AG09309 (cell line): ENCODE results near the gene GNE.
"Not testable (repeated sequence)": the region's sequence is repeated elsewhere in the genome, so short reads cannot be mapped to it uniquely, and the experiment has no call there.

Experiments
- DNase-seq: peaks from one replicate; pipeline ENCODE4 v3.0.0-alpha.2; 2010; ENCODE audit warnings: low read depth
- H3K4me3 ChIP-seq: 2 replicates; pipeline ENCODE4 v1.5.1; 2011; ENCODE audit warnings: mild to moderate bottlenecking, low read depth, low read length, moderate library complexity; ENCODE audit not compliant: control insufficient read depth
- TF ChIP-seq, protein P1 (sequence below): IDR thresholded peaks from 2 replicates; pipeline ENCODE4 v1.5.1; 2011; ENCODE audit warnings: mild to moderate bottlenecking, low read depth, low read length, inconsistent platforms; ENCODE audit not compliant: insufficient read depth, control insufficient read depth; ENCODE audit errors: missing control alignments

Gene GNE

DNA sequence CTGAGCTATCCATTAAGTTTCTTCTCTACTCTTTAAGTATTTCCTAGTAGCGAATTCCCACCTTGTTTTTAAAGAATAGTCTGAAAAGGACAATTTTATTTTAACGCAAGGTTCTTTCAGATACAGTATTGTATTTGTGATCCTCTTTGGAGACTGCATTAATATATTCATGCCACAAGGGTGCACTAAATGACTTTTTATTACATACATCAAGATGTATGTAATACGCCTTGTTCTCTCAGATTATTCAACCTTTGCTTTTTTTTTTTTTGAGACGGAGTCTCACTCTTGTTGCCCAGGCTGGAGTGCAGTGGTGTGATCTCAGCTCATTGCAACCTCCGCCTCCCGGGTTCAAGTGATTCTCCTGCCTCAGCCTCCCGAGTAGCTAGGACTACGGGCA, 10.2 kb downstream of the GNE start:
- H3K4me3 ChIP-seq, DNase-seq: not testable (repeated sequence)
- TF ChIP-seq, protein P1, sequence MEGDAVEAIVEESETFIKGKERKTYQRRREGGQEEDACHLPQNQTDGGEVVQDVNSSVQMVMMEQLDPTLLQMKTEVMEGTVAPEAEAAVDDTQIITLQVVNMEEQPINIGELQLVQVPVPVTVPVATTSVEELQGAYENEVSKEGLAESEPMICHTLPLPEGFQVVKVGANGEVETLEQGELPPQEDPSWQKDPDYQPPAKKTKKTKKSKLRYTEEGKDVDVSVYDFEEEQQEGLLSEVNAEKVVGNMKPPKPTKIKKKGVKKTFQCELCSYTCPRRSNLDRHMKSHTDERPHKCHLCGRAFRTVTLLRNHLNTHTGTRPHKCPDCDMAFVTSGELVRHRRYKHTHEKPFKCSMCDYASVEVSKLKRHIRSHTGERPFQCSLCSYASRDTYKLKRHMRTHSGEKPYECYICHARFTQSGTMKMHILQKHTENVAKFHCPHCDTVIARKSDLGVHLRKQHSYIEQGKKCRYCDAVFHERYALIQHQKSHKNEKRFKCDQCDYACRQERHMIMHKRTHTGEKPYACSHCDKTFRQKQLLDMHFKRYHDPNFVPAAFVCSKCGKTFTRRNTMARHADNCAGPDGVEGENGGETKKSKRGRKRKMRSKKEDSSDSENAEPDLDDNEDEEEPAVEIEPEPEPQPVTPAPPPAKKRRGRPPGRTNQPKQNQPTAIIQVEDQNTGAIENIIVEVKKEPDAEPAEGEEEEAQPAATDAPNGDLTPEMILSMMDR, result peak; percentile 8

DNA sequence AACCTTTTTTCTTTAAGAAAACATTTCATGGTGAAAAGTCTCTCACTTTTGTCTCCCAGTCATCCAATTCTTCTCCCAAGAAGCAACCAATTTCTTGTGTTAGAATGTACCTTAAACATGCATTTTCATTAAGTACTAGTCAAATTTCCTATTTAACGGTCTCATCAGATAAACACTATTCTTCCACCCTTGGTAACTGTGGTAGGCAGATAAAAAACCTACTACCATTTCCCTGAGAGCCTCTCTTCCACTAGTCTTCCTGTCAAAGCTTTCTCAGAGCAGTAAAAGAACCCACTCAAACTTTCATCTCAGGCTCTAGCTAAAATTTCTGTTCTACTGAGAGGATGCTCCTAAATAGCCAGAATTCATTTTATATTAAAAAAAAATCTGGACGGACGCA, 10.9 kb downstream of the GNE start:
- DNase-seq, result no peak
- TF ChIP-seq, protein P1, result no peak
- H3K4me3 ChIP-seq, result no peak overlapping the region

DNA sequence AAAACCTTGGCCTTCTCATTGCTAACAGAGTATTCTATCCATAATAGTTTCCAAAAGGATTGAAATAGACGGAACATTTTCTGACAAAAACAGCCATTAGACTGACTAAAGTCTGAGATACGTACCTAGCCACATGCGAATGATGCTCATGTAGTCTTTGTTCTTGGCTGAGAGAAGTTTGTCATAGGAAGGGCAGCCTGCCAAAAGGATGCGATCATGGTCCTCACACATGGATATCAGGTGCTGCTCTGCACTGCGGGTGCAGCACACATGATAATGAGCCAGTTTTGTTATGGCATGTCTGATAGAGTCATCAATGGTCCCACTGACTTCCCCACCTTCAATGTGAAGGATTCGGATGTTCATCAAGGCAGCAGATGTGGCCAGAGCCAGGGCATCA, 12.3 kb downstream of the GNE start:
- no peak overlapping the region for H3K4me3 ChIP-seq
- TF ChIP-seq, protein P1, result no peak
- no peak for DNase-seq

DNA sequence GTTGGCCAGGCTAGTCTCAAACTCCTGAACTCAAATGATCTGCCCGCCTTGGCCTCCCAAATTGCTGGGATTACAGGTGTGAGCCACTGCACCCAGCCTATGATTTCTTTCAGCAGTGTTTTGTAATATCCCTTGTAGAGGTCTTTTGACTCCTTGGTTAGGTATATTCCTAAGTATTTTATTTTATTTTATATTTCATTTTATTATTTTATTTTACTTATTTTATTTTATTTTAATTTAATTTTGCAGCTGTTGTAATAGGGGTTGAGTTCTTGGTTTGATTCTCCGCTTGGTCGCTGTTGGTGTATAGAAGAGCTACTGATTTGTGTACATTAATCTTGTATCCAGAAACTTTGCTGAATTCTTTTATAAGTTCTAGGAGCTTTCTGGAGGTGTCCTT, 18.6 kb downstream of the GNE start:
- not testable (repeated sequence) for DNase-seq

DNA sequence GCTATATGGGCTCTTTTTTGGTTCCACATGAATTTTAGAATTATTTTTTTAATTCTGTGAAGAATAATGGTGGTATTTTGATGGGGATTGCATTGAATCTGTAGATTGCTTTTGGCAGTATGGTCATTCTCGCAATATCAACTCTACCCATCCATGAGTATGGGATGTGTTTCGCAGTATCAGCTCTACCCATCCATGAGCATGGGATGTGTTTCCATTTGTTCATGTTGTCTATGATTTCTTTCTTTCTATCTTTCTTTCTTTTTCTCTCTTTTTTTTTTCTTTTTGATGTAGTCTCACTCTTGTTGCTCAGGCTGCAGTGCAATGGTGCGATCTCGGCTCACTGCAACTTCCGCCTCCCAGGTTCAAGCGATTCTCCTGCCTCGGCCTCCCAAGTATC, 19.0 kb downstream of the GNE start:
- not testable (repeated sequence) for DNase-seq, H3K4me3 ChIP-seq

More for the DNA sequence above, 18.6 kb downstream of the GNE start:
- H3K4me3 ChIP-seq, result not testable (repeated sequence)

DNA sequence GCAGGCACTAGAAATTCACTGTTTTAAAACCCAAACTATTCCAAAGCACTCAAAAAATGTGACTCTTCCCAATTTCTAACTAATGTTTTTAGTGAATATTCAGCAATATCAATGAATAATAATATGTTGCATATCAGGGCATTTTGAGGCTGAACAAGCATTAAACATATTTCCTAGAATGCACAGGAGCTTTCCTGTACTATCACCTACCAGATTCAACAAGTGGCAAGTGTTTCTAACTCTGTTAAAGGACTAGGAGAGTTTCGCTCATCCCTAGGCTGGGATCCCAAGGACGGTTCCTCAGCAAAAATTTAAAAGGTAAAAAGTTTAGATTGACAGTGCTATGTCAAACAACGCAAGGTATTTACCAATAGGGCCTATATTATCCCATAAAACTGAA, 21.0 kb downstream of the GNE start:
- no peak overlapping the region for H3K4me3 ChIP-seq
- TF ChIP-seq, protein P1, result no peak
- no peak for DNase-seq

DNA sequence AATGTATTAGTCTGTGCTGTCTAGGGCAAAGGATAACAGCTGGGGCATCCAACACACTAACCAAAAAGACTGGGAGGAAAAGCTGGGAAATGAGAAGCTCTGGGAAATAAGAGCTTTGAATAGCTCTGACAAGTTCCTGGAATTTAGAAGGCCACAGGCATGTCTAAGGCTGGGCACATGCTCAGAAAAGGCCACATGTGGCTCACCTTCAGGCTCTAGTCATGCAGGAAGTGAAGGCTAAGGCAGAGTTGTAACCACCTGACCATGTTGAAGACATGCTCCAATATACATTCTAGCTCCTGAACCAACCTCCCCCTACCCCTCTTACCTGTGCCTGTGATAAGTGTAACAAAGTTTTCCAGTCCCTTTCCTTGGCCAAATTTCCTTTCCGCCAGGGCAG, 35.8 kb downstream of the GNE start:
- no peak for DNase-seq
- H3K4me3 ChIP-seq, result no peak overlapping the region
- TF ChIP-seq, protein P1, result no peak

DNA sequence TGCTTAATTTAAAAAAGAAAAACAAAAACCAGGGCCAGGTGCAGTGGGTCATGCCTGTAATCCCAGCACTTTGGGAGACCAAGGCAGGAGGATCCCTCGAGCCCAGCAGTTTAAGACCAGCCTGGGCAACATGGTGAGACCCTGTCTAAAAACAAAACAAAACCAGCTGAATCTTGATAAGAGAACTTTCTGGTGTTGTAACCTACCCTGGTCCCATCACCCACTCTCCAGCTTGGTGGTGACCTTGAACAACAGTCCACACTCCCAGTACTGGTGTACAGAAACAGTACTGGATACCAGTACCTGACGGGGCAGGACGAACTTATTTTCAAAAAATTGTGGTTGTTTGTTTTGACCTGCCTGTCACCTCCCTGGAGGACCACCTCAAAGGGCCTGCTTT, 36.6 kb downstream of the GNE start:
- no peak for DNase-seq
- TF ChIP-seq, protein P1, result no peak
- no peak overlapping the region for H3K4me3 ChIP-seq
